Measurements from ENCODE around the gene PTN.

- TF ChIP-seq TAF1 (IDR thresholded peaks at IDR 0.05; ENCODE audit: borderline replicate concordance, low read depth, low read length) (no peak), POLR2A (IDR thresholded peaks at IDR 0.05; ENCODE audit: low read depth, low read length) (no peak), POLR2AphosphoS5 (IDR thresholded peaks at IDR 0.05; ENCODE audit: low read depth, low read length) (no peak)
These were observed 23.5 kb upstream of the PTN start for GRCh38 chr7:137366995-137367394.

Data from GM12892 (cell line).